Duodenal mucosa (tissue), 2 donors: ENCODE data around the gene LIMD2.

Experiments
- H3K27ac ChIP-seq: one replicate; pipeline ENCODE4 v1.7.0; 2013; ENCODE audit warnings: low read depth, low read length
- H3K27me3 ChIP-seq, 2 donors: one replicate each; pipeline ENCODE4 v1.7.0; 2013; ENCODE audit warnings: low read length in 2 of 2, control low read depth in 1 of 2; ENCODE audit not compliant: insufficient read depth in 2 of 2, control insufficient read depth in 1 of 2
- H3K36me3 ChIP-seq, 2 donors: one replicate each; pipeline ENCODE4 v1.7.0; 2013; ENCODE audit warnings: low read length in 2 of 2, control low read depth in 1 of 2; ENCODE audit not compliant: insufficient read depth in 2 of 2, control insufficient read depth in 1 of 2
- H3K4me1 ChIP-seq, 2 donors: one replicate each; pipeline ENCODE4 v1.7.0; 2013; ENCODE audit warnings: low read length in 2 of 2, control low read depth in 1 of 2; ENCODE audit not compliant: insufficient read depth in 2 of 2, control insufficient read depth in 1 of 2
- H3K4me3 ChIP-seq, 2 donors: one replicate each; pipeline ENCODE4 v1.7.0; 2013; ENCODE audit warnings: low read length in 2 of 2, low read depth in 1 of 2
- H3K9ac ChIP-seq, 2 donors: one replicate each; pipeline ENCODE4 v1.7.0; 2013; ENCODE audit warnings: low read length in 2 of 2, low read depth in 1 of 2
- H3K9me3 ChIP-seq, 2 donors: one replicate each; pipeline ENCODE4 v1.7.0; 2013; ENCODE audit warnings: low read length in 2 of 2, control low read depth in 1 of 2; ENCODE audit not compliant: control insufficient read depth in 1 of 2

The LIMD2 gene

GRCh38 chr17:63682981-63683380 lies 16.9 kb downstream of the LIMD2 start:
- Histone ChIP-seq H3K9me3 (no peaks in the 10 kb centered on the region), H3K9ac (no peak overlapping the region), H3K4me3 (no peak overlapping the region), H3K4me1 (no peaks in the 10 kb centered on the region), H3K36me3 (peaks cover 11 to 50% of the 10 kb centered on the region in 2 donors), H3K27ac (no peak overlapping the region), H3K27me3 (no peaks in the 10 kb centered on the region)

- H3K27ac ChIP-seq, result no peak overlapping the region
- no peaks in the 10 kb centered on the region for H3K4me1 ChIP-seq
- no peaks in the 10 kb centered on the region for H3K9me3 ChIP-seq
- peaks cover 11 to 54% of the 10 kb centered on the region in 2 donors for H3K36me3 ChIP-seq
- H3K9ac ChIP-seq, result no peak overlapping the region
- no peaks in the 10 kb centered on the region for H3K27me3 ChIP-seq
- H3K4me3 ChIP-seq, result no peak overlapping the region
Measured at GRCh38 chr17:63682441-63682840, 17.5 kb downstream of the LIMD2 start.

- Histone ChIP-seq H3K9ac (no peak overlapping the region), H3K4me1 (peaks cover 4 to 7% of the 10 kb centered on the region in 2 donors), H3K36me3 (peaks cover 11 to 55% of the 10 kb centered on the region in 2 donors), H3K27ac (no peak overlapping the region), H3K27me3 (no peaks in the 10 kb centered on the region), H3K9me3 (no peaks in the 10 kb centered on the region), H3K4me3 (no peak overlapping the region)
Measured at GRCh38 chr17:63681530-63681929, 18.4 kb downstream of the LIMD2 start.

GRCh38 chr17:63680700-63681099 lies 19.2 kb downstream of the LIMD2 start:
- H3K27ac ChIP-seq, result no peak overlapping the region
- no peak overlapping the region for H3K4me3 ChIP-seq
- H3K27me3 ChIP-seq, result no peaks in the 10 kb centered on the region
- H3K36me3 ChIP-seq, result peaks cover 11 to 47% of the 10 kb centered on the region in 2 donors
- no peaks in the 10 kb centered on the region for H3K9me3 ChIP-seq
- H3K9ac ChIP-seq, result no peak overlapping the region
- H3K4me1 ChIP-seq, result peaks cover 12 to 15% of the 10 kb centered on the region in 2 donors

- H3K4me1 ChIP-seq, result peaks cover 25 to 29% of the 10 kb centered on the region in 2 donors
- H3K9me3 ChIP-seq, result no peaks in the 10 kb centered on the region
- H3K4me3 ChIP-seq, result no peak overlapping the region
- H3K27me3 ChIP-seq, result no peaks in the 10 kb centered on the region
- no peak overlapping the region for H3K27ac ChIP-seq
- no peak overlapping the region for H3K9ac ChIP-seq
- peaks cover 4 to 37% of the 10 kb centered on the region in 2 donors for H3K36me3 ChIP-seq
Measured at GRCh38 chr17:63679214-63679613, 20.7 kb downstream of the LIMD2 start.

GRCh38 chr17:63676584-63676983 lies 23.3 kb downstream of the LIMD2 start:
- Histone ChIP-seq H3K4me1 (peaks cover 25 to 29% of the 10 kb centered on the region in 2 donors), H3K27me3 (no peaks in the 10 kb centered on the region), H3K9me3 (no peaks in the 10 kb centered on the region), H3K36me3 (peaks cover 1 to 18% of the 10 kb centered on the region in 2 donors), H3K4me3 (peak overlapping the region in 1 of 2 donors; percentile 7), H3K27ac (no peak overlapping the region), H3K9ac (peak overlapping the region in 1 of 2 donors; percentile 8)

GRCh38 chr17:63675607-63676546 lies 24.0 kb downstream of the LIMD2 start:
- peak overlapping the region; percentile 8 to 56 for H3K4me3 ChIP-seq
- H3K36me3 ChIP-seq, result peaks cover 0 to 15% of the 10 kb centered on the region in 2 donors
- H3K27ac ChIP-seq, result peak overlapping the region; percentile 63
- H3K27me3 ChIP-seq, result no peaks in the 10 kb centered on the region
- peaks cover 25 to 29% of the 10 kb centered on the region in 2 donors for H3K4me1 ChIP-seq
- no peaks in the 10 kb centered on the region for H3K9me3 ChIP-seq
- H3K9ac ChIP-seq, result peak overlapping the region; percentile 32 to 45

- Histone ChIP-seq H3K36me3 (peaks cover 0 to 16% of the 10 kb centered on the region in 2 donors), H3K9me3 (no peaks in the 10 kb centered on the region), H3K9ac (peak overlapping the region in 1 of 2 donors; percentile 45), H3K4me3 (peak overlapping the region; percentile 8 to 56), H3K4me1 (peaks cover 25 to 29% of the 10 kb centered on the region in 2 donors), H3K27ac (peak overlapping the region; percentile 63), H3K27me3 (no peaks in the 10 kb centered on the region)
Measured at GRCh38 chr17:63675231-63675606, 24.7 kb downstream of the LIMD2 start.

- Histone ChIP-seq H3K4me3 (no peak overlapping the region), H3K27me3 (no peaks in the 10 kb centered on the region)
Measured at GRCh38 chr17:63672856-63673255, 27.1 kb downstream of the LIMD2 start.

GRCh38 chr17:63665527-63666214 lies 34.3 kb downstream of the LIMD2 start:
- H3K9ac ChIP-seq, result no peak overlapping the region
- H3K36me3 ChIP-seq, result peaks cover 10 to 57% of the 10 kb centered on the region in 2 donors
- peaks cover 0 to 3% of the 10 kb centered on the region in 2 donors for H3K4me1 ChIP-seq
- H3K27ac ChIP-seq, result no peak overlapping the region
- H3K9me3 ChIP-seq, result no peaks in the 10 kb centered on the region
- H3K4me3 ChIP-seq, result no peak overlapping the region
- H3K27me3 ChIP-seq, result no peaks in the 10 kb centered on the region

More at GRCh38 chr17:63672856-63673255, 27.1 kb downstream of the LIMD2 start:
- Histone ChIP-seq H3K9ac (no peak overlapping the region), H3K27ac (no peak overlapping the region), H3K4me1 (peaks cover 25 to 32% of the 10 kb centered on the region in 2 donors), H3K9me3 (no peaks in the 10 kb centered on the region), H3K36me3 (peaks cover 5 to 35% of the 10 kb centered on the region in 2 donors)
